HG03064 (cell line): ENCODE measurements around the gene PRMT5.
A peak's percentile ranks its signal among the peaks of the same experiment; 100 is the strongest.

Source experiments
- ATAC-seq: cut with Tn5 transposase; IDR thresholded peaks from one replicate; pipeline ENCODE4 v1.9.1; 2021; ENCODE audit warnings: low read depth; ENCODE audit not compliant: unreplicated experiment

The PRMT5 gene

GRCh38 chr14:22878271-22879246 lies 50.6 kb downstream of the PRMT5 start:
- no peak for ATAC-seq

- no peak for ATAC-seq
Measured at GRCh38 chr14:22877000-22877501, 52.1 kb downstream of the PRMT5 start.

- no peak for ATAC-seq
Measured at GRCh38 chr14:22875748-22876319, 53.3 kb downstream of the PRMT5 start.

GRCh38 chr14:22875003-22875747 lies 54.0 kb downstream of the PRMT5 start:
- no peak for ATAC-seq

GRCh38 chr14:22872833-22873520 lies 56.2 kb downstream of the PRMT5 start:
- ATAC-seq, result no peak

GRCh38 chr14:22872033-22872832 lies 56.9 kb downstream of the PRMT5 start:
- ATAC-seq, result peak; percentile 10

- ATAC-seq, result peak; percentile 71
Measured at GRCh38 chr14:22871224-22872032, 57.7 kb downstream of the PRMT5 start, which contains the start of gene LRP10. TSS of gene LRP10 (plus strand) at chr14:22871740. CDS start at chr14:22872304, 564 bp downstream.

GRCh38 chr14:22870811-22871223 lies 58.4 kb downstream of the PRMT5 start:
- ATAC-seq, result peak; percentile 27
